Breast epithelium (tissue), 4 donors: ENCODE results near the gene PLCB2. TPM values are rescaled to one million over a fixed set of nuclear protein-coding genes. Genes with fewer than 3 reads are reported as not detected.

Experiments
- DNase-seq, 2 donors: peaks; one replicate each; pipeline ENCODE4 v3.0.0-alpha.2; 2019; ENCODE audit warnings: low spot score in 2 of 2
- H3K27ac ChIP-seq, 2 donors: fragments of 200-600 bp; sonication (generic) in 1 of 2; one replicate each; pipeline ENCODE4 v1.5.1; 2016 to 2019; ENCODE audit warnings: mild to moderate bottlenecking in 1 of 2
- H3K27me3 ChIP-seq, 2 donors: fragments of 200-600 bp; sonication (generic) in 1 of 2; one replicate each; pipeline versions ENCODE4 v1.5.1 to v1.6.0; 2017 to 2019; ENCODE audit warnings: control low read depth in 1 of 2, mild to moderate bottlenecking in 1 of 2
- H3K36me3 ChIP-seq: fragments of 200-600 bp; one replicate; pipeline ENCODE4 v1.5.1; 2019
- H3K4me1 ChIP-seq, 2 donors: fragments of 200-600 bp; sonication (generic); one replicate each; pipeline ENCODE4 v1.5.1; 2016 to 2019; ENCODE audit warnings: control low read depth in 1 of 2
- H3K4me3 ChIP-seq, 3 donors: fragments of 200-600 bp; sonication (generic); 1 replicate in 2 of 3; 2 replicates in 1 of 3; pipeline ENCODE4 v1.5.1; 2016 to 2019; ENCODE audit warnings: mild to moderate bottlenecking in 3 of 3, moderate library complexity in 2 of 3
- H3K9me3 ChIP-seq, 2 donors: fragments of 200-600 bp; sonication (generic) in 1 of 2; one replicate each; pipeline ENCODE4 v1.5.1; 2016 to 2019; ENCODE audit warnings: control low read depth in 1 of 2
- POLR2A ChIP-seq: fragments of 450-650 bp; IDR thresholded peaks from one replicate; pipeline ENCODE4 v1.6.1; 2016; ENCODE audit warnings: antibody characterized with exemption, mild to moderate bottlenecking, moderate library complexity
- POLR2AphosphoS5 ChIP-seq, 3 donors: sonication (generic); formaldehyde crosslinking; IDR thresholded peaks; one replicate each; pipeline ENCODE4 v1.6.1; 2017; ENCODE audit warnings: antibody characterized with exemption in 3 of 3
- intact Hi-C: fragments of 100-400 bp; cut with DNase I; formaldehyde crosslinking; loops from one replicate; pipeline ENCODE4 v1.15.1; 2023; ENCODE audit warnings: low total_unique reads
- total RNA-seq, 3 donors: library from RNA; depleted of rRNA; stranded (reverse); fragments of >200 nt; gene quantifications; one replicate each; pipeline ENCODE4 v1.1.0, GENCODE V29; 2016
- TF ChIP-seq, protein P1 (sequence below), 3 donors: fragments of 450-650 bp; IDR thresholded peaks; one replicate each; pipeline ENCODE4 v1.5.1; 2016 to 2017; ENCODE audit warnings: antibody characterized with exemption in 3 of 3, mild to moderate bottlenecking in 3 of 3, moderate library complexity in 3 of 3

PLCB2 gene
- total RNA-seq, 3 donors from 2014 or later = 4.3 to 17.9 (median 13.6) TPM

GRCh38 chr15:40289140-40289775 is 18.5 kb downstream of the PLCB2 start:
- no peak for DNase-seq
- H3K27ac ChIP-seq = no peak overlapping the region
- no peaks in the 10 kb centered on the region for H3K27me3 ChIP-seq
- H3K36me3 ChIP-seq = no peaks in the 10 kb centered on the region
- TF ChIP-seq POLR2A = no peak
- TF ChIP-seq, protein P1, sequence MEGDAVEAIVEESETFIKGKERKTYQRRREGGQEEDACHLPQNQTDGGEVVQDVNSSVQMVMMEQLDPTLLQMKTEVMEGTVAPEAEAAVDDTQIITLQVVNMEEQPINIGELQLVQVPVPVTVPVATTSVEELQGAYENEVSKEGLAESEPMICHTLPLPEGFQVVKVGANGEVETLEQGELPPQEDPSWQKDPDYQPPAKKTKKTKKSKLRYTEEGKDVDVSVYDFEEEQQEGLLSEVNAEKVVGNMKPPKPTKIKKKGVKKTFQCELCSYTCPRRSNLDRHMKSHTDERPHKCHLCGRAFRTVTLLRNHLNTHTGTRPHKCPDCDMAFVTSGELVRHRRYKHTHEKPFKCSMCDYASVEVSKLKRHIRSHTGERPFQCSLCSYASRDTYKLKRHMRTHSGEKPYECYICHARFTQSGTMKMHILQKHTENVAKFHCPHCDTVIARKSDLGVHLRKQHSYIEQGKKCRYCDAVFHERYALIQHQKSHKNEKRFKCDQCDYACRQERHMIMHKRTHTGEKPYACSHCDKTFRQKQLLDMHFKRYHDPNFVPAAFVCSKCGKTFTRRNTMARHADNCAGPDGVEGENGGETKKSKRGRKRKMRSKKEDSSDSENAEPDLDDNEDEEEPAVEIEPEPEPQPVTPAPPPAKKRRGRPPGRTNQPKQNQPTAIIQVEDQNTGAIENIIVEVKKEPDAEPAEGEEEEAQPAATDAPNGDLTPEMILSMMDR (IDR thresholded peaks at IDR 0.05) = no peak
- TF ChIP-seq POLR2AphosphoS5 (IDR thresholded peaks at IDR 0.05) = no peak
- H3K4me1 ChIP-seq = peaks cover 0 to 3% of the 10 kb centered on the region in 2 donors
- intact Hi-C loops = no loop called here
- no peak overlapping the region for H3K4me3 ChIP-seq
- no peaks in the 10 kb centered on the region for H3K9me3 ChIP-seq

GRCh38 chr15:40287968-40288367 is 19.8 kb downstream of the PLCB2 start:
- intact Hi-C loops = no loop called here
- TF ChIP-seq, protein P1 (IDR thresholded peaks at IDR 0.05) = no peak
- no peak for TF ChIP-seq POLR2AphosphoS5 (IDR thresholded peaks at IDR 0.05)
- TF ChIP-seq POLR2A = no peak
- Histone ChIP-seq H3K27ac (no peak overlapping the region), H3K4me3 (no peak overlapping the region), H3K4me1 (peaks cover 0 to 5% of the 10 kb centered on the region in 2 donors), H3K36me3 (no peaks in the 10 kb centered on the region), H3K9me3 (no peaks in the 10 kb centered on the region), H3K27me3 (peaks cover 6 to 8% of the 10 kb centered on the region in 2 donors)
- DNase-seq = no peak

- TF ChIP-seq POLR2AphosphoS5 (IDR thresholded peaks at IDR 0.05) (no peak), POLR2A (no peak)
- TF ChIP-seq, protein P1 (IDR thresholded peaks at IDR 0.05) = no peak
- intact Hi-C loops = no loop called here
- H3K9me3 ChIP-seq = no peaks in the 10 kb centered on the region
- H3K27me3 ChIP-seq = peaks cover 9 to 12% of the 10 kb centered on the region in 2 donors
- H3K36me3 ChIP-seq = no peaks in the 10 kb centered on the region
- no peak overlapping the region for H3K4me3 ChIP-seq
- H3K4me1 ChIP-seq = peaks cover 0 to 9% of the 10 kb centered on the region in 2 donors
- DNase-seq = no peak
- no peak overlapping the region for H3K27ac ChIP-seq
These were observed 20.2 kb downstream of the PLCB2 start for GRCh38 chr15:40287505-40287904.

DNA sequence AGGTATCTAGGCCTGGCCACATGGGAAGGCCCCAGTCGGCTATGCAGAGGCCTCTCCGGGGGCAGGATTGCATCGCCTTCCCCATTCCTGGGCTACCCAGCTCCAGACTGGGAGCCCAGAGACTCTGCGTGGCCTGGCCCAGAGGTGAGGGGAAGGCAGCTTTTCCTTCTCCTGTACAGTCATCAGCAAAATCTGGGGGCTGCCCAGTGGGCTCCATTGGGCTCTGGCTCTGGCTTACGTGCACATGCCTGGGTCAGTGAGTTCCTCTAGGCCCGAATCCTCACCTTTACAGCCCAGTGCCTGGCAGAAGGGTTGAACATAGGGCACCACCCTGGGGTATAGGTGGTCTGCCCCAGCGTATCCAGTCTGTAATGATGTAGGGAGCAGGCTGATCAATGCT is 20.9 kb downstream of the PLCB2 start:
- no peak for DNase-seq
- no peak overlapping the region for H3K27ac ChIP-seq
- TF ChIP-seq, protein P1 (IDR thresholded peaks at IDR 0.05) = no peak
- TF ChIP-seq POLR2A = no peak
- no peak for TF ChIP-seq POLR2AphosphoS5 (IDR thresholded peaks at IDR 0.05)
- H3K36me3 ChIP-seq = no peaks in the 10 kb centered on the region
- peaks cover 11 to 19% of the 10 kb centered on the region in 2 donors for H3K27me3 ChIP-seq
- H3K4me1 ChIP-seq = peaks cover 0 to 16% of the 10 kb centered on the region in 2 donors
- intact Hi-C loops = no loop called here
- no peaks in the 10 kb centered on the region for H3K9me3 ChIP-seq
- no peak overlapping the region for H3K4me3 ChIP-seq

GRCh38 chr15:40286061-40286532 is 21.6 kb downstream of the PLCB2 start:
- Histone ChIP-seq H3K27me3 (peaks cover 14 to 26% of the 10 kb centered on the region in 2 donors), H3K4me3 (no peak overlapping the region), H3K36me3 (no peaks in the 10 kb centered on the region), H3K4me1 (peaks cover 0 to 16% of the 10 kb centered on the region in 2 donors), H3K9me3 (no peaks in the 10 kb centered on the region), H3K27ac (no peak overlapping the region)
- intact Hi-C loops = no loop called here
- TF ChIP-seq POLR2A (no peak), POLR2AphosphoS5 (IDR thresholded peaks at IDR 0.05) (no peak)
- TF ChIP-seq, protein P1 (IDR thresholded peaks at IDR 0.05) = no peak
- DNase-seq = no peak
